NT2/D1 (cell line): Measurements from ENCODE around the gene MAN1A1.
"Not testable (repeated sequence)": the region's sequence is repeated elsewhere in the genome, so short reads cannot be mapped to it uniquely, and the experiment has no call there.

Experiments used
- DNase-seq: peaks from one replicate; pipeline ENCODE4 v3.0.0-alpha.2; 2011; ENCODE audit warnings: low read depth, low spot score
- H3K27me3 ChIP-seq: 2 replicates; pipeline ENCODE4 v1.6.0; 2011; ENCODE audit warnings: mild to moderate bottlenecking; ENCODE audit not compliant: insufficient read length, insufficient read depth
- H3K36me3 ChIP-seq: 2 replicates; pipeline ENCODE4 v1.6.1; 2011; ENCODE audit warnings: mild to moderate bottlenecking, low read length, mixed read lengths; ENCODE audit not compliant: insufficient read depth, insufficient read length
- H3K4me1 ChIP-seq: 2 replicates; pipeline ENCODE4 v1.5.1; 2011; ENCODE audit not compliant: insufficient read depth, insufficient read length
- H3K4me3 ChIP-seq: 2 replicates; pipeline ENCODE4 v1.5.1; 2011; ENCODE audit warnings: low read depth; ENCODE audit not compliant: insufficient read length
- H3K9ac ChIP-seq: 2 replicates; pipeline ENCODE4 v1.6.0; 2011; ENCODE audit warnings: low read depth; ENCODE audit not compliant: insufficient read length
- H3K9me3 ChIP-seq: 2 replicates; pipeline ENCODE4 v1.5.1; 2011; ENCODE audit warnings: mild to moderate bottlenecking, low read length; ENCODE audit not compliant: insufficient read depth
- SUZ12 ChIP-seq: IDR thresholded peaks from 2 replicates; pipeline ENCODE4 v1.6.1; 2011; ENCODE audit not compliant: insufficient read length, insufficient read depth; ENCODE audit errors: extremely low read depth
- YY1 ChIP-seq: IDR thresholded peaks from 2 replicates; pipeline ENCODE4 v1.6.1; 2011; ENCODE audit not compliant: insufficient read length, insufficient read depth
- ZNF274 ChIP-seq: IDR thresholded peaks from 2 replicates; pipeline ENCODE4 v1.6.1; 2011; ENCODE audit warnings: mild to moderate bottlenecking, low read depth, low read length

Gene MAN1A1

GRCh38 chr6:119161438-119161837 is 188.1 kb downstream of the MAN1A1 start:
- TF ChIP-seq ZNF274 = no peak
- no peak for TF ChIP-seq YY1
- no peak for TF ChIP-seq SUZ12
- H3K9me3 ChIP-seq = no peaks in the 10 kb centered on the region
- H3K4me3 ChIP-seq = no peak overlapping the region
- H3K9ac ChIP-seq = no peak overlapping the region
- no peaks in the 10 kb centered on the region for H3K4me1 ChIP-seq
- no peak for DNase-seq
- no peaks in the 10 kb centered on the region for H3K27me3 ChIP-seq
- no peaks in the 10 kb centered on the region for H3K36me3 ChIP-seq

DNA sequence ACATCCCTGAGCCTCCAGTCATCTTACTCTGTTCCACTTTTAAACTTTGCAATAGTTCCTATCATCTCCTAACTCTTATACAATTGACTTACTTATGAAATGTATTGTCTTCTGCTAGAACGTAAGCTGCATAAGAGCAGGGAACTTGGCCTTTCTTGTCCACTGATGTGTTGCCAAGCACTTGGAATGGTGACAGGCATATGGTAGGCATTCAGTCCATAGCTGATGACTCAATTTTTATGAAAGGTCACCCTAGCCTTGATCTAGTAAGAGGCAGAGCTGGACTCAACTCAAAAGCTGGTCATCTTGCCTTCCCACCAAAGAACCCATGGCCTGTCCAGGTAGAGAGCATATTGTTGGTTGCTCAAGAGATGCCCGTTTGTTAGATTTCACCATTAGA is 188.7 kb downstream of the MAN1A1 start:
- H3K9ac ChIP-seq = no peak overlapping the region
- no peaks in the 10 kb centered on the region for H3K36me3 ChIP-seq
- no peaks in the 10 kb centered on the region for H3K4me1 ChIP-seq
- TF ChIP-seq YY1 = no peak
- no peak for TF ChIP-seq SUZ12
- no peak for TF ChIP-seq ZNF274
- H3K9me3 ChIP-seq = no peaks in the 10 kb centered on the region
- no peaks in the 10 kb centered on the region for H3K27me3 ChIP-seq
- no peak overlapping the region for H3K4me3 ChIP-seq
- DNase-seq = no peak

- no peak overlapping the region for H3K4me3 ChIP-seq
- TF ChIP-seq SUZ12 = no peak
- H3K36me3 ChIP-seq = no peaks in the 10 kb centered on the region
- no peaks in the 10 kb centered on the region for H3K27me3 ChIP-seq
- H3K4me1 ChIP-seq = no peaks in the 10 kb centered on the region
- no peaks in the 10 kb centered on the region for H3K9me3 ChIP-seq
- DNase-seq = no peak
- H3K9ac ChIP-seq = no peak overlapping the region
Measured at GRCh38 chr6:119158057-119158848, 191.3 kb downstream of the MAN1A1 start.

DNA sequence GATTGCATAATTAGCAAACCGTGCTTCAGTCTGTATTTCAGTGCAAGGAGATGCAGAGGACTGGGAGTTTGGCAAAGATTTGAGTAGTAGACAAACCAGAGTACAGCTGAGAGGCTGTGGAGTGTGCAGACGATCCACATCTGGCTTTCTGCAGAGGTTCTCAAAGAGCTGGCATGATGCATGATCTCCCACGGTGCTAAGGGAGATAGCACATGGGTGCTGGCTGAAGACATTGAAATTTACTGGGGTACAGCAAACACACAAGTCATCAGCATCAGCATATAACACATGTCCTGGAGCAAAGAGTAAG is 192.1 kb downstream of the MAN1A1 start:
- H3K4me1 ChIP-seq = no peaks in the 10 kb centered on the region
- TF ChIP-seq SUZ12 = no peak
- no peak for TF ChIP-seq ZNF274
- TF ChIP-seq YY1 = no peak
- no peak overlapping the region for H3K9ac ChIP-seq
- H3K27me3 ChIP-seq = no peaks in the 10 kb centered on the region
- DNase-seq = no peak
- H3K4me3 ChIP-seq = no peak overlapping the region
- H3K9me3 ChIP-seq = no peaks in the 10 kb centered on the region
- H3K36me3 ChIP-seq = no peaks in the 10 kb centered on the region

DNA sequence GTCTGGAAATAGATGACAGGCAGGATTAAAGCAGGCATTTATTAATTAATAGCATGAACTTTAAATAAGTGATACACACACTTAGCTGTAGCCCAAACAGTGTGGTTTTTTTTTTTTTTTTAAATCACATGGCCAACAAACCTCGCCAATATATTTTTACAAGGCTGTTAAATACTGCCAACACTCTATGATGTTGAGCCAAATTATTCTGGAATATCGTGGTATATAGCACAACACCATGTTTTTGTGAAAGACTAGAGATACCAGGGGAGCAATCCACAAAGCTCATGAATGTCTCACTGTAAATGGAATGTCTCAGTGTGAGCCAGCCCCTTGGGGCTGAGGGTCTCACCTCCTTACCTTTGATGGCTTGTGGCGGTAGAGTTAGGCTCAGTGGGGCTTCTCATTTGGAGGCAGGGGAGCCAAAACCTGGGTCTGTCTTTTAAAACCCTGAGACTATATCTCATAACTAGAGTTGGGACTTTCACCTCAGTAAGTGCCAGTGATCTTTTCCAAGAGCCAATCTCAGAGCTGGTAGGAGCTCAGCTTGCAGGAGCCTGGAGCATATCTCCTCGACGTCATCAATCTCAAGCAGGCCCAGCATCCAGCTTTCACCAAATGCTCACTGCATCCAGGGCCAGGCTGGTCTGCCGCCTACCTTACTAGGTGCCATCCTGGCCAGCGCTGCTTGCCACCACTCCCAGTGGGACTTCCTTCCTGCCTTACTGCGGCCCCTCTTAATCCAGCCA is 192.6 kb downstream of the MAN1A1 start:
- DNase-seq = no peak
- Histone ChIP-seq H3K27me3 (no peaks in the 10 kb centered on the region), H3K9me3 (no peaks in the 10 kb centered on the region), H3K4me1 (no peaks in the 10 kb centered on the region), H3K36me3 (no peaks in the 10 kb centered on the region), H3K9ac (no peak overlapping the region), H3K4me3 (no peak overlapping the region)
- TF ChIP-seq SUZ12 (no peak), ZNF274 (no peak), YY1 (no peak)

DNA sequence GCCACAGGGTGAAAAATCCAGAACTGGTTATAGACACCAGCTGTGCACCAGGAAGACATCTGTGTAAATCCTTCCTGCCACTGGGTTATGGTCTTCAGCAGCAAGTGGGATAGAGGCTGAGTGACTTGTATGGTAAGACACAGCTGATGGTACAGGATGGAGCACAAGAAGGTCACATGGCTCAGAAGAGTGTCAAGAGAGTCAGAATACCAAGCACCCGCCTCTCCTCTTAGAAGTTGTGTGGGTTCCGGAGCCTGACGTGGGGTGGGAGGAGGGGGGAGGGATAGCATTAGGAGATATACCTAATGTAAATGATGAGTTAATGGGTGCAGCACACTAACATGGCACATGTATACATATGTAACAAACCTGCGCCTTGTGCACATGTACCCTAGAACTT is 193.5 kb downstream of the MAN1A1 start:
- H3K4me3 ChIP-seq, DNase-seq, H3K9ac ChIP-seq, H3K4me1 ChIP-seq, H3K27me3 ChIP-seq, H3K36me3 ChIP-seq, H3K9me3 ChIP-seq: not testable (repeated sequence)

DNA sequence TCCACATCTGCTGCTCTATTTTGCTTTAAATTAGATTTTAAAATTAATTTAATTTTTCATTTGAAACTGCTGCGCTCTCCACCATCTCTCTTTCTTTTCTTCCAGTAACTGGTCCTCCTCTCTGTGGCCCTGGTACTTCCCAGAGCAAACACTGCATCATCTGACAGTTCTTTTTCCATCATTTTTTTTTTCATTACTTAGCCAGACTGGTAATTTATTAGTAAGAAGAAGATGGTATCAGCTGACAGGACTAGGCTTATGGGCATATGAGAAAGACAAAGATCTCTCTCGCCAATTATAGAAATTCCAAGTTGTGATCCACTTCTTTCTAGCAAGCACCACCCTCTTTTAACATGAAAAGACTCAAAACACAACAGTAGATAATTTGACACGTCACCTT is 197.4 kb downstream of the MAN1A1 start:
- Histone ChIP-seq H3K27me3 (no peaks in the 10 kb centered on the region), H3K9me3 (no peaks in the 10 kb centered on the region), H3K9ac (no peak overlapping the region), H3K4me1 (no peaks in the 10 kb centered on the region), H3K4me3 (no peak overlapping the region), H3K36me3 (no peaks in the 10 kb centered on the region)
- no peak for DNase-seq
- TF ChIP-seq ZNF274 = no peak
- TF ChIP-seq YY1 = no peak
- no peak for TF ChIP-seq SUZ12
